NCI-H2107 treated with DMSO at 0.1 percent for 48 hours (cell line): ENCODE data around the gene VPS54.

Experiments
- DNase-seq: peaks from one replicate; lab custom pipeline; 2025; ENCODE audit not compliant: unreplicated experiment; lab: John Stamatoyannopoulos, UW

Gene VPS54

DNA sequence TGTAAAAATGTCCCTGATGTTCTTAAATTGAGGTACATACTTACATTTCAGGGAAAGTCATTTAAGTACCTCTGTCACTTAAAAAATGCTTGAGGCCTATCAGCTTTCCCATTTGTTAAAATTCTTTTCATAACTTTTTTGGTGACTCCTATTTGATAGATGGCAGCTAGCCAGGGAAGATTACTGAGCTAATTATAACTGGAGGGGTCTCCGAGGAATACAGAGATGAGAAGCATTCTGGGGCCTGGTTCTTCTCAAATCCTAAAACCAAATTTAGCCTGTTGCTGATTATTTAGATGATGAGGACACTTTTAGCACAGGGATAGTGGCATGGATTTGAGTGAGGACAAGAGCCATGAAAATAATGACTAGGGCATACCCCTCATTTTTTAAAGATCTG is 172.7 kb downstream of the VPS54 start:
- DNase-seq = no peak

DNA sequence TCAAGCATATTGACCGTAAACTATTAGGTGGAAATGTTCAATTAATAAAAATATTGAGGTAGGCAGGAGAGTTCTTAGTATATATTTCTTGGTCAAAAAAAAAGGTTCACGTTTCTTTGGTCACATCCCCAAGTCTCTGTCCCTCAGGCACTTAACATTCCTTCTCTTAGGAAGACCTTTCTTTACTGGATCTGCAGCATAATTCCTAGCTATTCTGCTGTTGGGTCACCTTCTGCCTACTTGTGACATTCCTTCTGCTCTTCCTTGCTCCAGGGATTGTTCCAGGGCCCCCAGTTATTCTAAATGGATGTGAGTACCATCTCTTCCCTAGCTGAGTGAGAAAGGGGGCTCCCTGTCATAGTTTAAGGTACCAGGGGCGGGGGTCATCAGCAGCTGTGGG is 173.4 kb downstream of the VPS54 start:
- no peak for DNase-seq

DNA sequence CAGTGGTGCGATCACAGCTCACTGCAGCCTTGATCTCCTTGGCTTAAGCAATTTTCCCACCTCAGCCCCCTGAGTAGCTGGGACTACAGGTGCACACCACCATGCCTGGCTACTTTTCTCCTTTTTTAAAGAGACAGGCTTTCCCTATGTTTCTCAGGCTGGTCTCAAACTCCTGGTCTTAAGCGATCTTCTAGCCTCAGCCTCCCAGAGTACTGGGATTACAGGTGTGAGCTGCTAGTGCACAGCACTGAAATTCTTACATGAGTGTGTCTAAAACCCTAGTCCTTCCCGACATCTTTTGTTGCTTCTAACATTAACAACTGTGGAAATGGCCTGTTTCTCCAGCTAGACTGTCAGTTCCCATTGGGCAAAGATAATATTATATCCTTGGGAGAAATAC is 174.6 kb downstream of the VPS54 start:
- DNase-seq = no peak

DNA sequence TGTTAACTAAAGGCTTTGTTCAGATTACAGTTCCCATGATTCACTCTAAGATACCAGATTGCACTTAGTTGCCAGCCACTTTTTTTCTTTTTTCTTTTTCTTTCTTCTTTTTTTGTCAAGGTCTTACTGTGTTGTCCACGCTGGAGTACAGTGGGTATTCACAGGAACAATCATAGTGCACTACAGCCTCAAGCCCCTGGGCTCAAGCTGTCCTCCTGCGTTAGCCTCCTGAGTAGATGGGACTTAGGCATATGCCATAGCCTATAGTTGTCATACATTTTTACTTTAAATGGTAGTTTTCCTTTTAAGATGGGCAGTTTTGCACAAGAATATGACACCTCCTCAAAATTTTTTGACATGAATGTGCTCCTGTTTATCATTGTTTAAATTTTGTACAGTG is 175.4 kb downstream of the VPS54 start:
- DNase-seq = no peak

DNA sequence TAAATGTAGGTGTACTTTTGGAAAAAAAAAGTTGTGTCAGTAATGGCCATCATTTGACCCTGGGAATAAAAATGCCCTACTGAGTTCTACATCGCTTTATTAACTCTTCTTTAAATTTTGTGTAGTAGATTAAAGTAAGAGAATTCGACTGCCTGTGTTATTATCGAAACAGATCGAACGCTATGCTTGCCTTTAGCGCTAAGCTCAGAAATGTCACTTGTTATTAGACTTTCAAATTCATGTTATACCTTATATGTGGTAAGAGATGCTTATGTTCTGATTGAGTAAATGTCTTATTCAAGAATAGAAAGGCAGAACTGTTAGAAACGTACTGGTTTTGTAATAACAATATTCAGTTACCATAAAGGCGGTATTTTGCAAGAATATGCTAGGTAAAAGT is 176.1 kb downstream of the VPS54 start:
- no peak for DNase-seq

DNA sequence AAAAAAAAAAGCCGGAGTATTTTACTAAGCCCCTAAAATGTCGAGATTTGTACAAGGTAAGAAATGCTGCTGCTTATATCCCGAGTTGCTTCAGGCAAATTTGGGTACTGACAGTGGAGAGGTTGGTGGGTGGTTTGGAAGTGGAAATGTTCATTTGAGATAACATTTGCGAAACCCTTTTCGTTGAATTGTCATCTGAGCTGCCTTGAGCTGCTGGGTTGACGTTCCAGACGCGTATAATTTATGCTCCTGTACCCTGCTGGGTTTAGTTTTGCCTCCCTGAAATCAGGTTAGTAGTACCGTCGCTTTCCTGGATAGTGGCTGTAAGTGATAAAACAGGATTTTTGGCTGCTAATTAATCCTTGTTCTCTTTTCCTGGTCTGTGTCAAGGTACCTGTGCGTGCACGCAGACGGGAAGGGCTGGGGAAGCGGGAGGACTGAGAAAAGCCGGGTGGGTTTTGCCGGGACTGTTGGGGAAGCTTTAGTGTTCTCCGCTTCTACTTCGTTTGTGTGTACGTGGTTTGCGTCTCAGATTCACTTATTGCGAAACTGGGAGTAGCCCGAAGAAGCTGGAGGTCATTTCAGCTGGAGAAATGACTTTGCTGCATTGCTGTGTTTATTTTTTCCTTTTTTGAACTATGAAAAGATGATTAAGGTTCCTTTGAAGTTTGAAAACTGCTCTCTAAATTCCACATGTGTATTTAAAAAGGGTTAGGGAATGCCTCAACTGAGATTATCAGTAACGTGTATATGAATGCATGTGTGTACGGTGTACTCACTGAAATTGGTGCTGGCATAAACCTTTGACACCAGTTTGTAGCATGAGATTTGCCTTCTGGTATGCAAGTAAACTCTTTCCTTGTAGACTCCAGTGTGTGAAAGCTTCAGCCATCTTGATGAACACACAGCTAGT is 176.8 kb downstream of the VPS54 start:
- DNase-seq = peak; percentile 64
